CD14-positive monocyte (primary cell): ENCODE results near the gene PLCH1. TPM values are rescaled to one million over a fixed set of nuclear protein-coding genes. Genes with fewer than 3 reads are reported as not detected.
"Not testable (repeated sequence)": the region's sequence is repeated elsewhere in the genome, so short reads cannot be mapped to it uniquely, and the experiment has no call there.

Source experiments
- DNase-seq, 3 donors: peaks; one replicate each; pipeline ENCODE4 v3.0.0-alpha.2; 2011 to 2022
- H2AFZ ChIP-seq: 2 replicates; pipeline ENCODE4 v1.6.0; 2012; ENCODE audit warnings: mild to moderate bottlenecking, low read depth, low read length, inconsistent platforms; ENCODE audit not compliant: insufficient read depth, poor library complexity, severe bottlenecking
- H3K27ac ChIP-seq, 2 donors: 1 replicate in 1 of 2; 2 replicates in 1 of 2; pipeline ENCODE4 v1.5.1; 2012 to 2013; ENCODE audit warnings: low read length in 2 of 2, control low read depth in 1 of 2, inconsistent platforms in 1 of 2, low read depth in 1 of 2, mild to moderate bottlenecking in 1 of 2
- H3K27me3 ChIP-seq, 2 donors: one replicate each; pipeline versions ENCODE4 v1.6.0 to v1.6.1; 2011 to 2013; ENCODE audit warnings: low read length in 2 of 2; ENCODE audit not compliant: control insufficient read depth in 2 of 2, insufficient read depth in 2 of 2
- H3K36me3 ChIP-seq, 2 donors: replicated peaks in 1 of 2; 1 replicate in 1 of 2; 2 replicates in 1 of 2; pipeline versions ENCODE4 v1.5.1 to v1.6.1; 2012 to 2013; ENCODE audit warnings: low read length in 2 of 2, control low read depth in 1 of 2, inconsistent platforms in 1 of 2, mild to moderate bottlenecking in 1 of 2; ENCODE audit not compliant: insufficient read depth in 2 of 2, control insufficient read depth in 1 of 2
- H3K4me1 ChIP-seq, 2 donors: 1 replicate in 1 of 2; 2 replicates in 1 of 2; pipeline versions ENCODE4 v1.5.1 to v1.6.1; 2012 to 2013; ENCODE audit warnings: low read length in 2 of 2, control low read depth in 1 of 2, inconsistent platforms in 1 of 2, mild to moderate bottlenecking in 1 of 2, moderate library complexity in 1 of 2; ENCODE audit not compliant: insufficient read depth in 2 of 2, control insufficient read depth in 1 of 2
- H3K4me2 ChIP-seq: replicated peaks from 2 replicates; pipeline ENCODE3; 2012; ENCODE audit warnings: low read length, moderate library complexity, mild to moderate bottlenecking; ENCODE audit not compliant: poor library complexity, severe bottlenecking; ENCODE audit errors: extremely low read depth
- H3K4me3 ChIP-seq, 3 experiments: fragments of 200-600 bp in 1 of 3; sonication (generic) in 1 of 3; replicated peaks in 1 of 3; 1 replicate in 2 of 3; 2 replicates in 1 of 3; pipeline ENCODE4 v1.5.1; 2011 to 2013; ENCODE audit warnings: low read length in 3 of 3, mild to moderate bottlenecking in 3 of 3, control low read depth in 2 of 3, low read depth in 2 of 3, inconsistent platforms in 1 of 3, moderate library complexity in 1 of 3
- H3K79me2 ChIP-seq: 2 replicates; pipeline ENCODE4 v1.6.0; 2012; ENCODE audit warnings: mild to moderate bottlenecking, control low read depth, inconsistent platforms, low read length, moderate library complexity; ENCODE audit not compliant: insufficient read depth
- H3K9ac ChIP-seq: 2 replicates; pipeline ENCODE4 v1.6.0; 2017; ENCODE audit warnings: low read length, mild to moderate bottlenecking; ENCODE audit not compliant: insufficient read depth, poor library complexity, severe bottlenecking
- H3K9me3 ChIP-seq, 2 donors: replicated peaks in 1 of 2; 1 replicate in 1 of 2; 2 replicates in 1 of 2; pipeline versions ENCODE4 v1.5.1 to v1.6.1; 2012 to 2013; ENCODE audit warnings: low read length in 2 of 2, control low read depth in 1 of 2; ENCODE audit not compliant: control insufficient read depth in 1 of 2, insufficient read depth in 1 of 2
- H4K20me1 ChIP-seq: 2 replicates; pipeline ENCODE4 v1.6.0; 2012; ENCODE audit warnings: mild to moderate bottlenecking, low read length, control low read depth, moderate library complexity; ENCODE audit not compliant: insufficient read depth
- H3K27ac Mint-ChIP-seq, 7 donors: one replicate each; pipeline ENCODE4 v1.8.0; 2020; ENCODE audit warnings: mild to moderate bottlenecking in 7 of 7, mixed read lengths in 7 of 7, moderate library complexity in 6 of 7, inconsistent platforms in 2 of 7
- H3K27me3 Mint-ChIP-seq, 3 donors: one replicate each; pipeline ENCODE4 v1.8.0; 2021 to 2022; ENCODE audit warnings: low read depth in 3 of 3, mild to moderate bottlenecking in 3 of 3, mixed read lengths in 3 of 3, moderate library complexity in 3 of 3, inconsistent platforms in 1 of 3
- H3K36me3 Mint-ChIP-seq, 2 donors: one replicate each; pipeline ENCODE4 v1.8.0; 2020; ENCODE audit warnings: mixed read lengths in 2 of 2, inconsistent platforms in 1 of 2, mild to moderate bottlenecking in 1 of 2
- H3K4me1 Mint-ChIP-seq: one replicate; pipeline ENCODE4 v1.8.0; 2020; ENCODE audit warnings: mild to moderate bottlenecking, mixed read lengths
- H3K4me3 Mint-ChIP-seq, 2 donors: one replicate each; pipeline ENCODE4 v1.8.0; 2020; ENCODE audit warnings: mild to moderate bottlenecking in 2 of 2, mixed read lengths in 2 of 2, moderate library complexity in 1 of 2
- H3K9me3 Mint-ChIP-seq, 7 donors: one replicate each; pipeline ENCODE4 v1.8.0; 2020 to 2022; ENCODE audit warnings: mixed read lengths in 7 of 7, mild to moderate bottlenecking in 6 of 7, moderate library complexity in 6 of 7, inconsistent platforms in 2 of 7
- CTCF ChIP-seq: fragments of 200-600 bp; IDR thresholded peaks from one replicate; pipeline ENCODE4 v1.8.0; 2022; ENCODE audit warnings: antibody characterized with exemption, mild to moderate bottlenecking
- WGBS: methylation state at CpG from one replicate; pipeline ENCODE4 v1.1.5; 2013; ENCODE audit warnings: missing lambda C conversion rate; ENCODE audit not compliant: insufficient coverage; 5-methylcytosine and 5-hydroxymethylcytosine counted together
- intact Hi-C, 2 donors: fragments of 100-400 bp; cut with micrococcal nuclease; formaldehyde crosslinking; loops; one replicate each; pipeline versions ENCODE4 v1.15.0 to v1.15.1; 2023
- polyA plus RNA-seq, 3 donors: library from polyadenylated mRNA; depleted of rRNA in 1 of 3; unstranded in 2 of 3; stranded (reverse) in 1 of 3; fragments of 300-500 nt in 2 of 3; fragments of >200 nt in 1 of 3; fragmentation: Illumina TruSeq in 2 of 3; gene quantifications; 1 replicate in 2 of 3; 2 replicates in 1 of 3; pipeline ENCODE4 v1.2.3, GENCODE V29; 2012 to 2021

Gene PLCH1
- polyA plus RNA-seq, 3 donors, result not detected

- Histone ChIP-seq H3K9me3 (peaks cover 4 to 6% of the 10 kb centered on the region in 2 donors), H3K36me3 (no peaks in the 10 kb centered on the region), H3K27ac (no peak overlapping the region), H3K4me1 (no peaks in the 10 kb centered on the region), H3K79me2 (no peaks in the 10 kb centered on the region), H3K9ac (no peak overlapping the region), H3K27me3 (no peaks in the 10 kb centered on the region), H2AFZ (no peak overlapping the region), H3K4me3 (no peak overlapping the region), H4K20me1 (no peaks in the 10 kb centered on the region), H3K4me2 (no peak overlapping the region)
- no peaks in the 10 kb centered on the region for H3K36me3 Mint-ChIP-seq
- H3K27ac Mint-ChIP-seq, result no peak overlapping the region
- intact Hi-C loops, result no loop called here
- no peaks in the 10 kb centered on the region for H3K4me1 Mint-ChIP-seq
- no peak overlapping the region for H3K4me3 Mint-ChIP-seq
- peaks cover 5 to 21% (median 11%) of the 10 kb centered on the region in 7 donors for H3K9me3 Mint-ChIP-seq
- DNase-seq, result no peak
- no peaks in the 10 kb centered on the region for H3K27me3 Mint-ChIP-seq
- TF ChIP-seq CTCF, result no peak
These were observed 126.3 kb downstream of the PLCH1 start for GRCh38 chr3:155618543-155618942.

GRCh38 chr3:155617346-155617925 is 127.4 kb downstream of the PLCH1 start:
- Histone ChIP-seq H3K9ac (no peak overlapping the region), H3K9me3 (peaks cover 4 to 6% of the 10 kb centered on the region in 2 donors), H3K4me3 (no peak overlapping the region), H4K20me1 (no peaks in the 10 kb centered on the region), H3K79me2 (no peaks in the 10 kb centered on the region), H3K27me3 (no peaks in the 10 kb centered on the region), H3K27ac (no peak overlapping the region), H2AFZ (no peak overlapping the region), H3K4me2 (no peak overlapping the region), H3K36me3 (no peaks in the 10 kb centered on the region), H3K4me1 (no peaks in the 10 kb centered on the region)
- DNase-seq, result no peak
- TF ChIP-seq CTCF, result no peak
- Mint-ChIP-seq H3K27ac (no peak overlapping the region), H3K27me3 (no peaks in the 10 kb centered on the region), H3K4me1 (no peaks in the 10 kb centered on the region), H3K9me3 (peaks cover 7 to 25% (median 13%) of the 10 kb centered on the region in 7 donors), H3K4me3 (no peak overlapping the region), H3K36me3 (no peaks in the 10 kb centered on the region)
- intact Hi-C loops, result no loop called here
- WGBS, result no CpG with 5 or more reads among the region's 1 CpG

- H3K9me3 ChIP-seq, H3K79me2 ChIP-seq, DNase-seq, H3K27me3 Mint-ChIP-seq, H4K20me1 ChIP-seq, H2AFZ ChIP-seq, H3K4me1 Mint-ChIP-seq, H3K9ac ChIP-seq, H3K4me2 ChIP-seq, H3K36me3 ChIP-seq, H3K4me1 ChIP-seq, H3K4me3 ChIP-seq, H3K27ac ChIP-seq, H3K36me3 Mint-ChIP-seq, intact Hi-C loops, H3K27ac Mint-ChIP-seq, H3K4me3 Mint-ChIP-seq, H3K27me3 ChIP-seq: not testable (repeated sequence)
- no CpG with 5 or more reads among the region's 1 CpG for WGBS
- H3K9me3 Mint-ChIP-seq, result peaks cover 4 to 29% (median 15%) of the 10 kb centered on the region in 7 donors
These were observed 129.7 kb downstream of the PLCH1 start for GRCh38 chr3:155615141-155615540.
